PC-9 (cell line): Measurements from ENCODE around the gene PBX2.

ENCODE experiments used
- EZH2 ChIP-seq: fragments of 200-600 bp; sonication (generic); IDR thresholded peaks from 2 replicates; pipeline ENCODE4 v1.8.0; 2017; ENCODE audit warnings: antibody characterized with exemption, low read depth
- TF ChIP-seq, protein P1 (sequence below): fragments of 200-600 bp; sonication (generic); conservative IDR thresholded peaks from 2 replicates; pipeline ENCODE4 v1.6.1; 2017; ENCODE audit warnings: mixed run types, antibody characterized with exemption, mild to moderate bottlenecking, moderate library complexity

DNA sequence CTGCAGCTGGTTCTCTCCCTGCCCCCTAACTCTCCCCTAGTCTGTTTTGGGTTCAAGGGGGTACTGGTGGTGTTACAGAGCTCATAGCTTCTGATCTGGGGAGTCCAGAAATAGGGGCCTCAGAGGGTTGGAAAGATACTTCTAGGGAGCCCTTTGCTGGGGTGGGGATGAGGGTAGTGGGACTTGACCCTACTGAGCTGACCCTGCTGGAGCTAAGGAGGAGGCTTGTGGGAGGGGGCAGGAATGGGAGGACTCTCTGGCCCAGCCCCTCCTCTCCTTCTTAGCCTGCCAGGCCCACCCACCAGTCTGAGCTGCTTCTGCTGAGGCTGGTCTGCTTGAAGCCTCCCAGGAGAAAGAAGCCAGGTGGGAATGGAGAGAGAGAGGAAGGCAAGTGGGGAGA is 25.7 kb downstream of the PBX2 start, which contains the start of gene EGFL8:
- TF ChIP-seq, protein P1, sequence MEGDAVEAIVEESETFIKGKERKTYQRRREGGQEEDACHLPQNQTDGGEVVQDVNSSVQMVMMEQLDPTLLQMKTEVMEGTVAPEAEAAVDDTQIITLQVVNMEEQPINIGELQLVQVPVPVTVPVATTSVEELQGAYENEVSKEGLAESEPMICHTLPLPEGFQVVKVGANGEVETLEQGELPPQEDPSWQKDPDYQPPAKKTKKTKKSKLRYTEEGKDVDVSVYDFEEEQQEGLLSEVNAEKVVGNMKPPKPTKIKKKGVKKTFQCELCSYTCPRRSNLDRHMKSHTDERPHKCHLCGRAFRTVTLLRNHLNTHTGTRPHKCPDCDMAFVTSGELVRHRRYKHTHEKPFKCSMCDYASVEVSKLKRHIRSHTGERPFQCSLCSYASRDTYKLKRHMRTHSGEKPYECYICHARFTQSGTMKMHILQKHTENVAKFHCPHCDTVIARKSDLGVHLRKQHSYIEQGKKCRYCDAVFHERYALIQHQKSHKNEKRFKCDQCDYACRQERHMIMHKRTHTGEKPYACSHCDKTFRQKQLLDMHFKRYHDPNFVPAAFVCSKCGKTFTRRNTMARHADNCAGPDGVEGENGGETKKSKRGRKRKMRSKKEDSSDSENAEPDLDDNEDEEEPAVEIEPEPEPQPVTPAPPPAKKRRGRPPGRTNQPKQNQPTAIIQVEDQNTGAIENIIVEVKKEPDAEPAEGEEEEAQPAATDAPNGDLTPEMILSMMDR, result no peak
- TF ChIP-seq EZH2, result no peak
